Transverse colon (tissue), 4 donors: ENCODE results near the gene ANKDD1B.

ENCODE experiments used
- POLR2AphosphoS5 ChIP-seq, 3 donors: sonication (generic); formaldehyde crosslinking; IDR thresholded peaks; one replicate each; pipeline ENCODE4 v1.6.1; 2016; ENCODE audit warnings: antibody characterized with exemption in 3 of 3
- TF ChIP-seq, protein P1 (sequence below), 5 experiments: fragments of 200-600 bp in 3 of 5; fragments of 450-650 bp in 2 of 5; sonication (generic) in 3 of 5; IDR thresholded peaks; 1 replicate in 2 of 5; 2 replicates in 3 of 5; pipeline ENCODE4 v1.5.1; 2016 to 2017; ENCODE audit warnings: antibody characterized with exemption in 5 of 5, inconsistent platforms in 3 of 5, mild to moderate bottlenecking in 2 of 5, moderate library complexity in 1 of 5

DNA sequence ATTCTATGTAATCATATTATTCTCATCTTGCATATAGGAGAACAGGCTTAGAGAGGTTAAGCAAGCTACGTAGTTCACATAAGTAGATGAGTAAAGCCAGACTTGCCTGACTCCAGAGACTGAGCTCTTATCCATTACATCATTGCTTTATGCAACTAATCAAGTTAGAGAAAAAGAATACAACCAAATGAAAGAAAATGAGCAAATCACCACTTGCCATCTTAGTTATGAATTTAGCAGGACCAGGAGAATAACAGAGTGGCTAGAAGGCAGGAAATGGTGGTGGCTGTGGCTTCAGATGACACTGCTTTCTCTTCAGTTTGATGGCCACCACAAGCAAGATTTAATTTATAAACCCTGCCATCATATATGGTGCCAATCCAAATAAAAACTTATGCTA is 79.4 kb downstream of the ANKDD1B start:
- TF ChIP-seq, protein P1, sequence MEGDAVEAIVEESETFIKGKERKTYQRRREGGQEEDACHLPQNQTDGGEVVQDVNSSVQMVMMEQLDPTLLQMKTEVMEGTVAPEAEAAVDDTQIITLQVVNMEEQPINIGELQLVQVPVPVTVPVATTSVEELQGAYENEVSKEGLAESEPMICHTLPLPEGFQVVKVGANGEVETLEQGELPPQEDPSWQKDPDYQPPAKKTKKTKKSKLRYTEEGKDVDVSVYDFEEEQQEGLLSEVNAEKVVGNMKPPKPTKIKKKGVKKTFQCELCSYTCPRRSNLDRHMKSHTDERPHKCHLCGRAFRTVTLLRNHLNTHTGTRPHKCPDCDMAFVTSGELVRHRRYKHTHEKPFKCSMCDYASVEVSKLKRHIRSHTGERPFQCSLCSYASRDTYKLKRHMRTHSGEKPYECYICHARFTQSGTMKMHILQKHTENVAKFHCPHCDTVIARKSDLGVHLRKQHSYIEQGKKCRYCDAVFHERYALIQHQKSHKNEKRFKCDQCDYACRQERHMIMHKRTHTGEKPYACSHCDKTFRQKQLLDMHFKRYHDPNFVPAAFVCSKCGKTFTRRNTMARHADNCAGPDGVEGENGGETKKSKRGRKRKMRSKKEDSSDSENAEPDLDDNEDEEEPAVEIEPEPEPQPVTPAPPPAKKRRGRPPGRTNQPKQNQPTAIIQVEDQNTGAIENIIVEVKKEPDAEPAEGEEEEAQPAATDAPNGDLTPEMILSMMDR (IDR thresholded peaks at IDR 0.05): no peak
- no peak for TF ChIP-seq POLR2AphosphoS5 (IDR thresholded peaks at IDR 0.05)
